Thyroid gland (tissue), 4 donors: ENCODE results near the gene MAN2B1.

ENCODE experiments used
- CTCF ChIP-seq, 6 experiments: fragments of 200-600 bp in 3 of 6; fragments of 450-650 bp in 3 of 6; sonication (generic) in 3 of 6; IDR thresholded peaks; one replicate each; pipeline ENCODE4 v1.5.1; 2016 to 2019; ENCODE audit warnings: antibody characterized with exemption in 6 of 6, mild to moderate bottlenecking in 2 of 6, inconsistent platforms in 1 of 6, moderate library complexity in 1 of 6
- POLR2A ChIP-seq, 2 donors: fragments of 450-650 bp; IDR thresholded peaks; one replicate each; pipeline ENCODE4 v1.6.1; 2017; ENCODE audit warnings: antibody characterized with exemption in 2 of 2, mild to moderate bottlenecking in 2 of 2, moderate library complexity in 1 of 2

DNA sequence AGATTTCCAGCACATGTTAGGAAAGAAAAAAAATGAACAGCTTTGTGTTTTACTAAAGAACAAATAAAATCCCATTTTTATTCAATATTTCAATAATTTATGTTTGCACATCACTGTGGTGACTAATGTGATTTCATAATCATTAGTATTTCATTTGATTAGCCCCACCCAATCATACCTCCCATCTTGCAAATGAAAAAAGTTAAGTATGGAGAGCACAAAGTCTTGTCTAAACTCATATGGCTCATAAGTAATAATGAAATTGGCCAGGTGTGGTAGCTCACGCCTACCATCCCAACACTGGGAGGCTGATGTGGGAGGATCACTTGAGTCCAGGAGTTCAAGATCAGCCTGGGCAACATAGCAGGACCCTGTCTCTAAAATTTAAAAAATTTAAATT is 59.7 kb downstream of the MAN2B1 start:
- TF ChIP-seq POLR2A (IDR thresholded peaks at IDR 0.05) (no peak), CTCF (IDR thresholded peaks at IDR 0.05) (no peak)
